Natural killer cell (primary cell): Measurements from ENCODE around the gene PNCK. TPM values are rescaled to one million over a fixed set of nuclear protein-coding genes. Genes with fewer than 3 reads are reported as not detected.

Source experiments
- ATAC-seq, 3 donors: fragments of 150-1000 bp in 2 of 3; fragments of 200-7000 bp in 1 of 3; cut with Tn5 transposase; 1 replicate in 1 of 3; 2 replicates in 2 of 3; pipeline ENCODE4 v1.10.0; 2021; ENCODE audit warnings: mild to moderate bottlenecking in 2 of 3, moderate library complexity in 2 of 3
- DNase-seq, 2 donors: peaks; one replicate each; pipeline versions ENCODE4 v3.0.0 to v3.0.0-alpha.2; 2013 to 2021; ENCODE audit warnings: mixed read lengths in 1 of 2
- H3K27ac ChIP-seq: one replicate; pipeline ENCODE4 v1.5.1; 2013; ENCODE audit warnings: mild to moderate bottlenecking, low read length
- H3K27me3 ChIP-seq: one replicate; pipeline ENCODE4 v1.6.1; 2013; ENCODE audit warnings: low read length; ENCODE audit not compliant: control insufficient read depth, insufficient read depth
- H3K36me3 ChIP-seq: one replicate; pipeline ENCODE4 v1.6.1; 2013; ENCODE audit warnings: low read length; ENCODE audit not compliant: control insufficient read depth, insufficient read depth
- H3K4me1 ChIP-seq: one replicate; pipeline ENCODE4 v1.6.1; 2013; ENCODE audit warnings: low read length; ENCODE audit not compliant: control insufficient read depth, insufficient read depth
- H3K4me3 ChIP-seq: one replicate; pipeline ENCODE4 v1.5.1; 2013; ENCODE audit warnings: low read length
- H3K9me3 ChIP-seq: one replicate; pipeline ENCODE4 v1.6.1; 2013; ENCODE audit warnings: low read length; ENCODE audit not compliant: control insufficient read depth, insufficient read depth
- H3K27ac Mint-ChIP-seq, 2 donors: one replicate each; pipeline ENCODE4 v1.8.0; 2022; ENCODE audit warnings: mild to moderate bottlenecking in 2 of 2, mixed read lengths in 2 of 2, moderate library complexity in 1 of 2
- H3K27me3 Mint-ChIP-seq, 2 donors: one replicate each; pipeline ENCODE4 v1.8.0; 2022; ENCODE audit warnings: low read depth in 2 of 2, mixed read lengths in 2 of 2
- H3K36me3 Mint-ChIP-seq: one replicate; pipeline ENCODE4 v1.8.0; 2022; ENCODE audit warnings: mixed read lengths
- H3K4me1 Mint-ChIP-seq, 2 donors: one replicate each; pipeline ENCODE4 v1.8.0; 2022; ENCODE audit warnings: mixed read lengths in 2 of 2
- H3K4me3 Mint-ChIP-seq: one replicate; pipeline ENCODE4 v1.8.0; 2022; ENCODE audit warnings: mild to moderate bottlenecking, moderate library complexity, mixed read lengths
- H3K9me3 Mint-ChIP-seq, 2 donors: one replicate each; pipeline ENCODE4 v1.8.0; 2022; ENCODE audit warnings: mixed read lengths in 2 of 2
- WGBS: methylation state at CpG from one replicate; pipeline ENCODE4 v1.1.7; 2013; ENCODE audit warnings: missing lambda C conversion rate; ENCODE audit not compliant: insufficient coverage; 5-methylcytosine and 5-hydroxymethylcytosine counted together
- intact Hi-C: fragments of 100-400 bp; cut with micrococcal nuclease; formaldehyde crosslinking; loops from one replicate; pipeline ENCODE4 v1.14.2; 2022
- total RNA-seq, 4 donors: library from RNA; stranded (reverse); fragments of 120-200 nt in 1 of 4; gene quantifications; one replicate each; pipeline versions ENCODE4 v1.2.3 to v1.2.4, GENCODE V29; 2013 to 2022
- TF ChIP-seq, protein P1 (sequence below): fragments of 200-600 bp; IDR thresholded peaks from one replicate; pipeline ENCODE4 v1.8.0; 2022; ENCODE audit warnings: antibody characterized with exemption

PNCK gene
- total RNA-seq, 3 donors from 2014 or later (not counting 1 experiment from before 2014, with no cell fraction given): 0.66 to 1.1 (median 0.97) TPM

DNA sequence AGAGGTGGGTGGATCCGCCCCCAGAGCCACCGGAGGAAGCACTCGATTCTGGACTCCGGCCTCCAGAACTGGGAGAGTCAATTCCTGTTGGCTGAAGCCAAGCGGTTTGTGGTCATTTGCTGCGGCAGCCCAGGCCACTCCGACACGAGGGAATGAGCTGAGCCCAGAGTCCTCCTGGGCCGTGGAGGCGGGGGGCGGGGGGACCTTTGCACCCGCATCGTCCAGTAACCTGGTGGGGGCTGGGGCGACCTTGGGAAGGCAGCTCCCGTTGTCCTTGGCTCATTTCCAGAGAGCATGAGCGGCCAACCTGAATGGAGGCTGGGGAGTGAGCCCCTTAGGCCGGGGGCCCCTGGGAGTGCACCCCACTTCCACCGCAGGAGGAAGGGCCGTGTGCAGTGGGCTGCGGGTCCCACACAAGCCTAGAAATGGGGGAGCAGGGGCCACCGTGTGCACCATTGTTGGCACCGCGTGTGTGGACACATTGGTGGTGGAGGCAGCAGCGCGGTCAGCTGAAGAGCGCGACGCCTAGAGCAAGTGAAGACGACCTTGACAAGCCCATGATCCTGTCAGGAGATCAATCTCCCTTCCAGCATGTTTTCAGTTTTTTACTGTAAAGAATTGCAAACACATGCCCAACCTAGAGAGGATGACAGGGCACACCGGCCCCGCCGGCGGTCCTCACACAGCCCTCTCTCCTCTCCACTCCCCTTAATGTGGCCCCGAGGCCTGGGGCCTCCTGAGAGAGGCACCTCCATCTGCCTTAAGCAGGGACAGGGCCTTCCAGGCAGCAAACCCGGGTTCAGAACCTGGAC is 46.5 kb downstream of the PNCK start:
- no peaks in the 10 kb centered on the region for H3K36me3 Mint-ChIP-seq
- no peaks in the 10 kb centered on the region for H3K4me1 ChIP-seq
- 86% methylated on average over 35 of the region's 35 CpGs for WGBS
- H3K4me3 Mint-ChIP-seq: no peak overlapping the region
- no peak overlapping the region for H3K27ac Mint-ChIP-seq
- intact Hi-C loops: no loop called here
- no peaks in the 10 kb centered on the region for H3K9me3 ChIP-seq
- no peak overlapping the region for H3K4me3 ChIP-seq
- H3K27ac ChIP-seq: no peak overlapping the region
- TF ChIP-seq, protein P1, sequence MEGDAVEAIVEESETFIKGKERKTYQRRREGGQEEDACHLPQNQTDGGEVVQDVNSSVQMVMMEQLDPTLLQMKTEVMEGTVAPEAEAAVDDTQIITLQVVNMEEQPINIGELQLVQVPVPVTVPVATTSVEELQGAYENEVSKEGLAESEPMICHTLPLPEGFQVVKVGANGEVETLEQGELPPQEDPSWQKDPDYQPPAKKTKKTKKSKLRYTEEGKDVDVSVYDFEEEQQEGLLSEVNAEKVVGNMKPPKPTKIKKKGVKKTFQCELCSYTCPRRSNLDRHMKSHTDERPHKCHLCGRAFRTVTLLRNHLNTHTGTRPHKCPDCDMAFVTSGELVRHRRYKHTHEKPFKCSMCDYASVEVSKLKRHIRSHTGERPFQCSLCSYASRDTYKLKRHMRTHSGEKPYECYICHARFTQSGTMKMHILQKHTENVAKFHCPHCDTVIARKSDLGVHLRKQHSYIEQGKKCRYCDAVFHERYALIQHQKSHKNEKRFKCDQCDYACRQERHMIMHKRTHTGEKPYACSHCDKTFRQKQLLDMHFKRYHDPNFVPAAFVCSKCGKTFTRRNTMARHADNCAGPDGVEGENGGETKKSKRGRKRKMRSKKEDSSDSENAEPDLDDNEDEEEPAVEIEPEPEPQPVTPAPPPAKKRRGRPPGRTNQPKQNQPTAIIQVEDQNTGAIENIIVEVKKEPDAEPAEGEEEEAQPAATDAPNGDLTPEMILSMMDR: no peak
- no peaks in the 10 kb centered on the region for H3K4me1 Mint-ChIP-seq
- peaks cover 2 to 14% of the 10 kb centered on the region in 2 donors for H3K27me3 Mint-ChIP-seq
- H3K27me3 ChIP-seq: no peaks in the 10 kb centered on the region
- DNase-seq (no peak), ATAC-seq (no peak)
- no peaks in the 10 kb centered on the region for H3K36me3 ChIP-seq
- H3K9me3 Mint-ChIP-seq: no peaks in the 10 kb centered on the region

DNA sequence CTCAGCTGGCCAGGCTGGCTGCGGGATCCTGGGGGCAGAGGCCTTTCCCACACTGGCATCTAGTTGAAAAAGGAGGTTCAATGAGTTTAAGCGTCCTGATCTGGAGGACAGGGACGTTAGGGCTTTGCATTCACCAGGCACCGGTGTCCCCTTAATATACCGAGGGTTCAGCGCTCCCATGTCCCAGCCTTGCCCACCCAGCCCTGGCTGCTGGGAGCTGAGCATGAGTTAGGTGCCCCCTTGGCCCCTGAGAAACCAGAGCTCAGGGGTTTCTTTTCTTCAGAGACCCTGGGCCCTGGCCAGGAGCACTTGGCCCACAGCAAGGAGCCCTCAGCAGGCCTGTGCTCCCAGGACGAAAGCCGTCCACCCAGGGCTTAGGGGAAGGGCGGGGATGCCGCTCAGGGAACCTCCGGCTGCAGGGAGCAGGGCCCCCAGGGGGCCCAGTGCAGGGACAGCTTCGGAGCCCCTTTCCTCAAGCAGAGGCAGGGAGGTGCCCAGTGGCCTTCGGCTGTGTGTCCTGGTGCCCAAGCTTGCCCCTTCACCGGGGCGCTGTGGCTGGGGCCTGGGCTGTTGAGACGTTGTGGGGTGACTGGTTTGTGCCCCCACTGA is 47.5 kb downstream of the PNCK start:
- Mint-ChIP-seq H3K36me3 (no peaks in the 10 kb centered on the region), H3K4me1 (no peaks in the 10 kb centered on the region), H3K9me3 (no peaks in the 10 kb centered on the region), H3K27ac (no peak overlapping the region), H3K27me3 (peaks cover 2 to 19% of the 10 kb centered on the region in 2 donors), H3K4me3 (no peak overlapping the region)
- DNase-seq (no peak), ATAC-seq (no peak)
- intact Hi-C loops: no loop called here
- no peaks in the 10 kb centered on the region for H3K36me3 ChIP-seq
- H3K4me3 ChIP-seq: no peak overlapping the region
- no peaks in the 10 kb centered on the region for H3K27me3 ChIP-seq
- H3K4me1 ChIP-seq: no peaks in the 10 kb centered on the region
- no peaks in the 10 kb centered on the region for H3K9me3 ChIP-seq
- TF ChIP-seq, protein P1: no peak
- H3K27ac ChIP-seq: no peak overlapping the region
- 85% methylated on average over 13 of the region's 16 CpGs for WGBS

DNA sequence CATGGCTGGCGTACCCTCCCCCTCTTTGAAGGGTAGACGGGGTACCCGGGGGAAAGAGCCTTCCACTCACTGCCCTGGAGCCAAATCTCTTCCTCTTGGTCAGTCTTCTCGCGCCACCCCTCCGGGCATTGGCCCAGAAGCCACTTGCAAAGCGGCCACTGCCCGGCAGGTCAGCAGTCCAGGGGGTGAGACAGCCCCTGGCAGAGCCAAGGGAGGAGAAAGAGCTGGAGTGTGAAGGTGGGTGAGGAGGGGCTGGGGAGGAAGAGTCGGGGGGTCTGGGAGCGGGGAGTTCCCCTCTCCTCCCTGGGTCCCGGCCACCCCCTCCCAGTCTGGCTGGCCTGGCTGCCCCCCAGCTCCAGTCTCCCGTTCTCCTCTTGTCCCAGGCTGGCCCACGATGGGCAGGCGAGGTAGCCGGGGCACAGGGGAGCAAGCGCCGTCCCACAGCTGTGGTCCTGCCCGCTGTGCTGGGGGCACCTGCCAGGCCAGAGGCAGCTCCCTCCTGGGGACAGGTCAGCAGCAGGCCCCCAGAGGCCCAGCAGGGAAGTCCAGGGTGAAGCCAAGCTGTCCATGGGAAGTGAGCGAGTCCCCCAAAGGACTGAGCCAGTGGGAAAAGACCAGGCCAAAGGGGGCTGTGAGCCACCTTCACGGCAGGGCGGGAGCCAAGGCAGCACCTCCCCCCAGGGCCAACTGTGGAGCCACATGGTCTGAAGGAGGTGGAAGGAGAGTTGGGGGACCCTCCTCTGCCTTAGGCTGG is 48.2 kb downstream of the PNCK start:
- Histone ChIP-seq H3K4me3 (no peak overlapping the region), H3K27ac (no peak overlapping the region), H3K9me3 (no peaks in the 10 kb centered on the region), H3K36me3 (no peaks in the 10 kb centered on the region), H3K4me1 (no peaks in the 10 kb centered on the region), H3K27me3 (no peaks in the 10 kb centered on the region)
- no peaks in the 10 kb centered on the region for H3K36me3 Mint-ChIP-seq
- peaks cover 2 to 19% of the 10 kb centered on the region in 2 donors for H3K27me3 Mint-ChIP-seq
- H3K9me3 Mint-ChIP-seq: no peaks in the 10 kb centered on the region
- TF ChIP-seq, protein P1: no peak
- WGBS: 86% methylated on average over 19 of the region's 21 CpGs
- no peak for DNase-seq
- H3K4me3 Mint-ChIP-seq: no peak overlapping the region
- H3K27ac Mint-ChIP-seq: no peak overlapping the region
- intact Hi-C loops: no loop called here
- H3K4me1 Mint-ChIP-seq: no peaks in the 10 kb centered on the region
- ATAC-seq: no peak
